K562 (cell line): ENCODE data around the gene KCNV2. TPM values are rescaled to one million over a fixed set of nuclear protein-coding genes. Genes with fewer than 3 reads are reported as not detected.

ENCODE experiments used
- ATAC-seq: fragments of 200-7000 bp; cut with Tn5 transposase; 3 replicates; pipeline ENCODE4 v1.9.1; 2020; ENCODE audit warnings: moderate library complexity
- BruUV-seq: library from RNA; stranded (reverse); fragments of 400-500 nt; replicated peaks from 2 replicates; lab custom pipeline; 2021; lab: Mats Ljungman, UMichigan
- CTCF ChIA-PET: fragments of 300-600 bp; formaldehyde crosslinking; extraction: SDS; loops from one replicate; lab custom pipeline; 2021; ENCODE audit warnings: low intra/inter-chr PET ratio; lab: Yijun Ruan, JAX
- POLR2A ChIA-PET: fragments of 300-600, 350-650 bp; sonication (Branson Sonifier 250); formaldehyde crosslinking; extraction: SDS; loops from one replicate; lab custom pipeline; 2021; ENCODE audit warnings: antibody characterized with exemption, inconsistent platforms; lab: Yijun Ruan, JAX
- DNase-seq, 4 experiments: peaks; one replicate each; pipeline versions ENCODE4 v3.0.0 to v3.0.0-alpha.2; 2011 to 2018; ENCODE audit warnings: low spot score in 3 of 4, mixed read lengths in 3 of 4; ENCODE audit errors: extremely low read depth in 1 of 4
- FAIRE-seq: peaks from 2 replicates; lab custom pipeline; 2011; peaks lifted over from hg19 to GRCh38; lab: Jason Lieb, UNC
- H2AFZ ChIP-seq: 2 replicates; pipeline ENCODE4 v1.6.0; 2011; ENCODE audit warnings: low read depth, low read length, control low read depth, inconsistent platforms
- H3K27ac ChIP-seq: fragments of 200-600 bp; 3 replicates; pipeline ENCODE4 v1.8.0; 2011; ENCODE audit warnings: low read depth, mild to moderate bottlenecking, control low read depth, inconsistent platforms, low read length, moderate library complexity, mixed read lengths; ENCODE audit errors: extremely low read depth
- H3K27me3 ChIP-seq, 2 experiments: fragments of 300-600 bp in 1 of 2; 2 replicates in 1 of 2; 3 replicates in 1 of 2; pipeline versions ENCODE4 v1.6.0 to v1.8.0; 2011; ENCODE audit warnings: inconsistent platforms in 2 of 2, low read length in 2 of 2, mild to moderate bottlenecking in 1 of 2, mixed read lengths in 1 of 2, moderate library complexity in 1 of 2; ENCODE audit not compliant: control insufficient read depth in 2 of 2, insufficient read depth in 2 of 2
- H3K36me3 ChIP-seq: fragments of 300-600 bp; 3 replicates; pipeline ENCODE4 v1.8.0; 2011; ENCODE audit warnings: mild to moderate bottlenecking, low read length, inconsistent platforms; ENCODE audit not compliant: control insufficient read depth, insufficient read depth
- H3K4me1 ChIP-seq, 2 experiments: fragments of 200-600 bp in 1 of 2; replicated peaks in 1 of 2; 2 replicates in 1 of 2; 3 replicates in 1 of 2; pipeline versions ENCODE4 v1.5.1 to v1.8.0; 2011; ENCODE audit warnings: inconsistent platforms in 2 of 2, low read length in 2 of 2, mild to moderate bottlenecking in 1 of 2, mixed read lengths in 1 of 2, moderate library complexity in 1 of 2; ENCODE audit not compliant: control insufficient read depth in 2 of 2, insufficient read depth in 2 of 2
- H3K4me2 ChIP-seq: 2 replicates; pipeline ENCODE4 v1.6.1; 2011; ENCODE audit warnings: low read length, control low read depth, inconsistent platforms, mixed read lengths; ENCODE audit not compliant: insufficient read depth
- H3K4me3 ChIP-seq: fragments of 200-600 bp; sonication (generic), shearing (Covaris generic); 2 replicates; pipeline ENCODE4 v1.5.1; 2016; ENCODE audit warnings: control low read depth, inconsistent platforms
- H3K79me2 ChIP-seq: fragments of 200-600 bp; 3 replicates; pipeline ENCODE4 v1.8.0; 2011; ENCODE audit warnings: low read length, inconsistent platforms; ENCODE audit not compliant: control insufficient read depth, insufficient read depth
- H3K9ac ChIP-seq, 2 experiments: 2 replicates each; pipeline versions ENCODE4 v1.6.0 to v1.6.1; 2011; ENCODE audit warnings: low read depth in 2 of 2, low read length in 2 of 2, control low read depth in 1 of 2, inconsistent platforms in 1 of 2, mild to moderate bottlenecking in 1 of 2, mixed read lengths in 1 of 2; ENCODE audit not compliant: insufficient read depth in 1 of 2
- H3K9me1 ChIP-seq: one replicate; pipeline ENCODE4 v1.6.0; 2011; ENCODE audit warnings: inconsistent platforms, mild to moderate bottlenecking, low read length, moderate library complexity; ENCODE audit not compliant: control insufficient read depth, insufficient read depth
- H3K9me3 ChIP-seq: replicated peaks from 2 replicates; pipeline ENCODE4 v1.5.1; 2011; ENCODE audit warnings: low read depth, low read length, inconsistent platforms; ENCODE audit not compliant: control insufficient read depth, insufficient read depth
- H4K20me1 ChIP-seq: replicated peaks from 2 replicates; pipeline ENCODE4 v1.6.1; 2011; ENCODE audit warnings: low read length, inconsistent platforms, mixed read lengths; ENCODE audit not compliant: control insufficient read depth, insufficient read depth
- BMI1 ChIP-seq: fragments of 150-350 bp; IDR thresholded peaks from 2 replicates; pipeline ENCODE4 v1.6.1; 2014; ENCODE audit warnings: low read length
- HCFC1 ChIP-seq: IDR thresholded peaks from 2 replicates; pipeline ENCODE4 v1.6.1; 2012; ENCODE audit warnings: low read depth, low read length, improper control_type of control experiment
- NCOA1 ChIP-seq: fragments of 450-650 bp; IDR thresholded peaks from 2 replicates; pipeline ENCODE4 v1.6.1; 2016; ENCODE audit warnings: low read depth
- NEUROD1 ChIP-seq: fragments of 150-350 bp; IDR thresholded peaks from 2 replicates; pipeline ENCODE4 v1.6.1; 2014; ENCODE audit warnings: borderline replicate concordance, low read length, low read depth; ENCODE audit not compliant: partially characterized antibody
- PCBP1 ChIP-seq: fragments of 200-400 bp; formaldehyde crosslinking; IDR thresholded peaks from 2 replicates; pipeline ENCODE4 v1.6.1; 2018; ENCODE audit warnings: mild to moderate bottlenecking, low read depth, low read length; ENCODE audit not compliant: poor library complexity, severe bottlenecking
- RAD21 ChIP-seq, 2 experiments: fragments of 250-450 bp in 1 of 2; fragments of 450-650 bp in 1 of 2; sonication (Bioruptor Pico) in 1 of 2; formaldehyde crosslinking in 1 of 2; IDR thresholded peaks in 1 of 2; conservative IDR thresholded peaks in 1 of 2; 2 replicates each; pipeline versions ENCODE4 v1.4.0 to v1.8.0; 2020 to 2022; ENCODE audit warnings: mild to moderate bottlenecking in 2 of 2, moderate library complexity in 1 of 2
- RBM17 ChIP-seq: fragments of 200-400 bp; formaldehyde crosslinking; IDR thresholded peaks from 2 replicates; pipeline ENCODE4 v1.6.1; 2017; ENCODE audit warnings: low read depth, mild to moderate bottlenecking, low read length, borderline replicate concordance
- SMC3 ChIP-seq: conservative IDR thresholded peaks from 2 replicates; pipeline ENCODE4 v1.6.1; 2011; ENCODE audit warnings: low read depth, low read length, improper control_type of control experiment; ENCODE audit not compliant: insufficient read depth
- SRSF3 ChIP-seq: fragments of 200-400 bp; formaldehyde crosslinking; IDR thresholded peaks from 2 replicates; pipeline ENCODE4 v1.6.1; 2016; ENCODE audit warnings: mild to moderate bottlenecking, low read length, moderate library complexity; ENCODE audit not compliant: insufficient read depth
- SRSF9 ChIP-seq: fragments of 200-400 bp; formaldehyde crosslinking; IDR thresholded peaks from 2 replicates; pipeline ENCODE4 v1.6.1; 2017; ENCODE audit warnings: low read depth, low read length, borderline replicate concordance
- TEAD2 ChIP-seq: fragments of 450-650 bp; IDR thresholded peaks from 2 replicates; pipeline ENCODE4 v1.6.1; 2016; ENCODE audit warnings: missing genetic modification characterization, control low read depth, missing compliant biosample characterization
- ZEB2 ChIP-seq: fragments of 450-650 bp; IDR thresholded peaks from 2 replicates; pipeline ENCODE4 v1.6.1; 2016
- WGBS: fragments of 100-300 bp; shearing (Covaris generic); methylation state at CpG from one replicate; pipeline ENCODE4 v1.1.6; 2016; ENCODE audit warnings: low coverage, mixed read lengths; ENCODE audit not compliant: insufficient coverage; ENCODE audit errors: missing lambda C conversion rate; 5-methylcytosine and 5-hydroxymethylcytosine counted together
- in situ Hi-C: fragments of 300-500 bp; cut with MboI; formaldehyde crosslinking; loops from 4 replicates; pipeline ENCODE4 v1.15.0; 2018; ENCODE audit warnings: inconsistent platforms, mixed read lengths
- intact Hi-C: fragments of 100-400 bp; cut with micrococcal nuclease; formaldehyde crosslinking; loops from 2 replicates; pipeline ENCODE4 v1.14.2; 2022
- polyA plus RNA-seq, 8 experiments: library from polyadenylated mRNA; depleted of rRNA in 4 of 8; stranded (reverse) in 5 of 8; unstranded in 3 of 8; fragments of >200 nt; fragmentation: Nextera tagmentation in 2 of 8; fragmentation: Illumina TruSeq in 1 of 8; extraction: Ambion mirVana in 2 of 8; extraction: Trizol in 1 of 8; gene quantifications; 2 replicates each; pipeline versions ENCODE4 v1.2.1 to v1.2.3, GENCODE V29; 2011 to 2014; ENCODE audit warnings: inconsistent platforms in 1 of 8, missing spikeins in 1 of 8
- total RNA-seq, 7 experiments: library from RNA; depleted of rRNA in 6 of 7; stranded (reverse); fragments of >200 nt in 6 of 7; fragmentation: Illumina TruSeq in 2 of 7; extraction: Trizol in 2 of 7; gene quantifications; 2 replicates each; pipeline versions ENCODE4 v1.2.1 to v1.2.3, GENCODE V29; 2011 to 2021; ENCODE audit warnings: low replicate concordance in 1 of 7
- TF ChIP-seq, protein P1 (sequence below): fragments of 250-450 bp; sonication (Bioruptor Pico); IDR thresholded peaks from 2 replicates; pipeline ENCODE4 v1.8.0; 2022; ENCODE audit warnings: inconsistent platforms, mild to moderate bottlenecking, moderate library complexity, borderline replicate concordance
- TF ChIP-seq, protein P2 (sequence below): fragments of 450-650 bp; formaldehyde crosslinking; IDR thresholded peaks from 2 replicates; pipeline ENCODE4 v1.4.0; 2022; ENCODE audit warnings: missing genetic modification characterization

Gene KCNV2
- total and polyA plus RNA-seq, 9 of the 15 experiments (the other 6 are each of a cell fraction or from before 2014, with no cell fraction given), result 0.03 TPM; not detected in 8

DNA sequence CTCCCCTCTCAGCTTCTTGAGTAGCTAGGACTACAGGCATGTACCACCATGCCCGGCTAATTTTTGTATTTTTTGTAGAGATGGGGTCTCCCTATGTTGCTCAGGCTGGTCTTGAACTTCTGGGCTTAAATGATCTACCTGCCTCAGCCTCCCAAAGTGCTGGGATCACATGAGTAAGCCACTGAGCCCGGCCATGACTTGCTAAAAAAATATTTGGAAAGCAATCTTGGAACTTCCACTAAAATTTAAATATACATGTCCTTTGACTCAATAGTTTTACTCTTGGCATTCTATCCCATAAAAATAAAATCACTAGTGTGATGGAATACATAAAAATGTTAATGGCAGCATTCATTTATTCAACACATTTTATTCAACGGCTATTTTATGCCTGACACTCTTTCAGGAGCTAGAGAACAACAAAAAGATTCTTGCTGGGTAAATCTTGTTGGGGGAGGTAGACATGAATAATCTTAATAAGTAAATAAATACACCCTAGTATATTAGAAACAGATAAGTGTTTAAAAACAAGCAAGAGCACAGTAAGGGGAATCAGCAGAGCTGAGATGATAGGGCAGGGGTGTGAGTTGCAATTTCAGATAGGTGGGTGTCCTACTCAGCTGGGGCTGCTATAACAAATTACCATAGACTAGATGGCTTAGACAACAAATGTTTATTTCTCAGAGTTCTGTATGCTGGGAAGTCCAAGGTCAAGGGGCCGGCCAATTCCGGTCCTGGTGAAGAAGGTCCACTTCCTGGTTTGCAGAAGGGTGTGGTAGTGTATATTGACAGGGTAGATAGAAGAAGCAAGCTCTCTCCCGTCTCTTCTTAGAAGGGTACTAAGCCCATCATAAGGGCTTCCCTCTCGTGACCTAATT lies 50.7 kb downstream of the KCNV2 start:
- Histone ChIP-seq H3K36me3 (peaks cover 50% of the 10 kb centered on the region; the same call in 2 of the 3 replicates), H3K27me3 (no peaks in the 10 kb centered on the region), H3K9me3 (no peaks in the 10 kb centered on the region), H3K27ac (no peak overlapping the region), H4K20me1 (no peaks in the 10 kb centered on the region), H3K9me1 (no peaks in the 10 kb centered on the region), H3K79me2 (no peaks in the 10 kb centered on the region), H3K9ac (no peak overlapping the region), H2AFZ (no peak overlapping the region), H3K4me3 (no peak overlapping the region), H3K4me1 (no peaks in the 10 kb centered on the region; a peak in 1 of 5 replicates), H3K4me2 (no peak overlapping the region)
- ATAC-seq (no peak), FAIRE-seq (no peak), DNase-seq (no peak)
- 84% methylated on average over 6 of the region's 7 CpGs for WGBS
- CTCF ChIA-PET, result no interaction called here
- no peak for TF ChIP-seq PCBP1
- TF ChIP-seq, protein P1, sequence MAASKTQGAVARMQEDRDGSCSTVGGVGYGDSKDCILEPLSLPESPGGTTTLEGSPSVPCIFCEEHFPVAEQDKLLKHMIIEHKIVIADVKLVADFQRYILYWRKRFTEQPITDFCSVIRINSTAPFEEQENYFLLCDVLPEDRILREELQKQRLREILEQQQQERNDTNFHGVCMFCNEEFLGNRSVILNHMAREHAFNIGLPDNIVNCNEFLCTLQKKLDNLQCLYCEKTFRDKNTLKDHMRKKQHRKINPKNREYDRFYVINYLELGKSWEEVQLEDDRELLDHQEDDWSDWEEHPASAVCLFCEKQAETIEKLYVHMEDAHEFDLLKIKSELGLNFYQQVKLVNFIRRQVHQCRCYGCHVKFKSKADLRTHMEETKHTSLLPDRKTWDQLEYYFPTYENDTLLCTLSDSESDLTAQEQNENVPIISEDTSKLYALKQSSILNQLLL, result no peak
- no peak for TF ChIP-seq RAD21 (CRISPR knock-in tag; conservative IDR thresholded peaks at IDR 0.05 in 1 of 2, IDR thresholded peaks at IDR 0.05 in 1 of 2)
- TF ChIP-seq HCFC1, result no peak
- no peak for TF ChIP-seq NEUROD1
- TF ChIP-seq BMI1, result no peak
- TF ChIP-seq TEAD2 (tag), result no peak
- no peak for TF ChIP-seq ZEB2
- no peak for TF ChIP-seq NCOA1
- TF ChIP-seq SRSF3, result no peak
- TF ChIP-seq SRSF9, result no peak
- TF ChIP-seq, protein P2, sequence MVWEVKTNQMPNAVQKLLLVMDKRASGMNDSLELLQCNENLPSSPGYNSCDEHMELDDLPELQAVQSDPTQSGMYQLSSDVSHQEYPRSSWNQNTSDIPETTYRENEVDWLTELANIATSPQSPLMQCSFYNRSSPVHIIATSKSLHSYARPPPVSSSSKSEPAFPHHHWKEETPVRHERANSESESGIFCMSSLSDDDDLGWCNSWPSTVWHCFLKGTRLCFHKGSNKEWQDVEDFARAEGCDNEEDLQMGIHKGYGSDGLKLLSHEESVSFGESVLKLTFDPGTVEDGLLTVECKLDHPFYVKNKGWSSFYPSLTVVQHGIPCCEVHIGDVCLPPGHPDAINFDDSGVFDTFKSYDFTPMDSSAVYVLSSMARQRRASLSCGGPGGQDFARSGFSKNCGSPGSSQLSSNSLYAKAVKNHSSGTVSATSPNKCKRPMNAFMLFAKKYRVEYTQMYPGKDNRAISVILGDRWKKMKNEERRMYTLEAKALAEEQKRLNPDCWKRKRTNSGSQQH (CRISPR knock-in tag), result no peak
- no peak for TF ChIP-seq RBM17
- no peak for TF ChIP-seq SMC3
- in situ Hi-C loops (no loop called here), intact Hi-C loops (no loop called here)
- no TSS peak for BruUV-seq
- POLR2A ChIA-PET, result no interaction called here
